ENCODE results near the gene ABL2.
A peak's percentile ranks its signal among the peaks of the same experiment; 100 is the strongest.

- no peak for TF ChIP-seq POLR2A (IDR thresholded peaks at IDR 0.05)
- TF ChIP-seq, protein P1, sequence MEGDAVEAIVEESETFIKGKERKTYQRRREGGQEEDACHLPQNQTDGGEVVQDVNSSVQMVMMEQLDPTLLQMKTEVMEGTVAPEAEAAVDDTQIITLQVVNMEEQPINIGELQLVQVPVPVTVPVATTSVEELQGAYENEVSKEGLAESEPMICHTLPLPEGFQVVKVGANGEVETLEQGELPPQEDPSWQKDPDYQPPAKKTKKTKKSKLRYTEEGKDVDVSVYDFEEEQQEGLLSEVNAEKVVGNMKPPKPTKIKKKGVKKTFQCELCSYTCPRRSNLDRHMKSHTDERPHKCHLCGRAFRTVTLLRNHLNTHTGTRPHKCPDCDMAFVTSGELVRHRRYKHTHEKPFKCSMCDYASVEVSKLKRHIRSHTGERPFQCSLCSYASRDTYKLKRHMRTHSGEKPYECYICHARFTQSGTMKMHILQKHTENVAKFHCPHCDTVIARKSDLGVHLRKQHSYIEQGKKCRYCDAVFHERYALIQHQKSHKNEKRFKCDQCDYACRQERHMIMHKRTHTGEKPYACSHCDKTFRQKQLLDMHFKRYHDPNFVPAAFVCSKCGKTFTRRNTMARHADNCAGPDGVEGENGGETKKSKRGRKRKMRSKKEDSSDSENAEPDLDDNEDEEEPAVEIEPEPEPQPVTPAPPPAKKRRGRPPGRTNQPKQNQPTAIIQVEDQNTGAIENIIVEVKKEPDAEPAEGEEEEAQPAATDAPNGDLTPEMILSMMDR (IDR thresholded peaks at IDR 0.05) = peak in 1 of 4 experiments; percentile 24
These were observed 124.1 kb downstream of the ABL2 start for GRCh38 chr1:179105393-179105792.
